ENCODE results near the gene TPRN.

Gene TPRN

DNA sequence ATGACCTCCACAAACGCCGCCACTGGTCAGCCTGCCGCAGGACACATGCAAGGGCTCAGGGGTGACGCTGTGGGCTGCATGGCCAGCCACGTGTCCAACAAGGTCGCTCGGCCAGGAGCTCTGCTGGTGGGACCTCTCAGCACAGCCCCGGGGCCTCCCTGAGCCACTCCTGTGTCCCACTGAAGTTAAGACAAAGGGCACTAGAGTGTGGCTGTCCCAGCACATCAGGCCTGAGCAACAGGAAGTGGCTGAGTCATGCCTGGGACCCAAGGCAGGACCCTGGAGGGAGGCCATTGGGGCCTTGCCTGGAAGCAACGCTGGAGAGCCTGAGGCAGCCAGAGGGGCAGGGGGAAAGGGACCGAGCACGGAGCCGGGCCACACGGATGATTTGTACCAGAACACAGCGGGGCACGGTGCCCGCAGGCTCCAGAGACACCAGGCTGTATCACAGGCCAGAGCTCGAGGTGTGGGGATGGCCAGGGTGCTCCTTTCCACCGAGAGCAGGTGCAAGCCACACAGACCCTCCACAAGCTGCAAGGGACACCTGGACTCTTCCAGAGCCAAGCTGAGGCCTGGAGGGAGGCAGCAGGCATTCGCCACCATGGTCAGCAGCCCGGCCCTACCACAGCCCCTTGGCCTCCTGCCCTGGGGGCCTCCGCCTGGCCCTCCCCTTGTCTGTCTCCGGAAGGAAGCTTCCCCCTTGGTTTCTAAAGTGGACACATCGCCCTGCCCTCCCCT lies 22.2 kb downstream of the TPRN start:
- TF ChIP-seq, protein P1, sequence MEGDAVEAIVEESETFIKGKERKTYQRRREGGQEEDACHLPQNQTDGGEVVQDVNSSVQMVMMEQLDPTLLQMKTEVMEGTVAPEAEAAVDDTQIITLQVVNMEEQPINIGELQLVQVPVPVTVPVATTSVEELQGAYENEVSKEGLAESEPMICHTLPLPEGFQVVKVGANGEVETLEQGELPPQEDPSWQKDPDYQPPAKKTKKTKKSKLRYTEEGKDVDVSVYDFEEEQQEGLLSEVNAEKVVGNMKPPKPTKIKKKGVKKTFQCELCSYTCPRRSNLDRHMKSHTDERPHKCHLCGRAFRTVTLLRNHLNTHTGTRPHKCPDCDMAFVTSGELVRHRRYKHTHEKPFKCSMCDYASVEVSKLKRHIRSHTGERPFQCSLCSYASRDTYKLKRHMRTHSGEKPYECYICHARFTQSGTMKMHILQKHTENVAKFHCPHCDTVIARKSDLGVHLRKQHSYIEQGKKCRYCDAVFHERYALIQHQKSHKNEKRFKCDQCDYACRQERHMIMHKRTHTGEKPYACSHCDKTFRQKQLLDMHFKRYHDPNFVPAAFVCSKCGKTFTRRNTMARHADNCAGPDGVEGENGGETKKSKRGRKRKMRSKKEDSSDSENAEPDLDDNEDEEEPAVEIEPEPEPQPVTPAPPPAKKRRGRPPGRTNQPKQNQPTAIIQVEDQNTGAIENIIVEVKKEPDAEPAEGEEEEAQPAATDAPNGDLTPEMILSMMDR (IDR thresholded peaks at IDR 0.05; ENCODE audit: insufficient read depth, low read length, poor library complexity, severe bottlenecking), result no peak
- no peak for TF ChIP-seq EZH2phosphoT487 (conservative IDR thresholded peaks at IDR 0.05; ENCODE audit: low read length)

DNA sequence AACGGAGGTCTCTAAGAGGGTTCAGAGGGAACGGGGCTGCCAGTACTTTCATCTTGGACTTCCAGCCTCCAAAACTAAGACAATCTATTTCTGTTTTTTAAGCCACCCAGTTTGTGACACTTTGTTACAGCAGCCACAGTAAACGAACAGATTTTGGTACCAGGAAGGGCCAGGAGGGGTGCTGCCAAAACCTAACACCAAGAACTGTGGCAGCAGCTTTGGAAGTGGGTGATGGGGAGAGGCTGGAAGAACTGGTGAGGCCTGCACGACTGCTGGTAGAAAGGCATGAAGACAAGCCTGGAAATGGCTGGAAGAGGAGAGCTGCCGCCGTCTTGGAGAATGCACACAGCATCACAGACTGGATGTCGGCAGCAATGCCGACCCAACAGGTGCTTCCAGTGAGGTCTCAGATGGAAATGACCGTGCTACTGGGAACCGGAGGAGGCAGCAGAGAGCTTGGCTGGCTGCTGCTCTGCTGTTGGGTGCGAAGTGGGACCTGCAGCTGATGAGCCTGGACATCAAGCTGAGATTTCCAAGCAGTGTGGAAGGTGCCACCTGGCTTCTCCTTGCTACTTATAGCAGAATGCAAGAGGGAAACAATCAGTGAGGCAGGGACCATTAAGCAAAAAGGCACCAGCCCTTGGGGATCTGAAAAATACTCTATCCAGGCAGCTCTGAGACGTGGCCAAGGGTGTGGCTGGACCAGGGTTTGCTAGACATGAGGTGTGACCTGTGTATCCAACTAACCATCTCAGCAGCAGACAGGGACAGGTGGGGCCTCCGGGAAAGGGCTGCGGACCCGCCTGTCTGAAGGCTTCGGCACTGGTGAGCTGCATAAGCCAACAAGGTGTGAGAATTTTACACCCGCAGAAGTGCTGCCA lies 24.0 kb downstream of the TPRN start:
- no peaks in the 10 kb centered on the region for H3K9me3 ChIP-seq (ENCODE audit: insufficient read depth, low read length)
- H3K27ac ChIP-seq (ENCODE audit: low read depth, low read length), result no peak overlapping the region
- H3K9ac ChIP-seq (ENCODE audit: low read length), result no peak overlapping the region
- no peaks in the 10 kb centered on the region for H4K20me1 ChIP-seq (ENCODE audit: low read depth, low read length)
- no peaks in the 10 kb centered on the region for H3K36me3 ChIP-seq (ENCODE audit: low read length)
- no peaks in the 10 kb centered on the region for H3K9me2 ChIP-seq (replicated peaks; ENCODE audit: insufficient read depth, low read length)
- no peak overlapping the region for H3K4me2 ChIP-seq (ENCODE audit: low read depth, low read length, poor library complexity, severe bottlenecking)
- H3F3A ChIP-seq (ENCODE audit: insufficient read depth), result no peaks in the 10 kb centered on the region
- TF ChIP-seq, protein P1 (IDR thresholded peaks at IDR 0.05; ENCODE audit: insufficient read depth, low read length, poor library complexity, severe bottlenecking), result peak; percentile 13
- no peak for TF ChIP-seq EZH2phosphoT487 (conservative IDR thresholded peaks at IDR 0.05; ENCODE audit: low read length)
- H2AFZ ChIP-seq (ENCODE audit: low read depth, low read length, severe bottlenecking), result no peak overlapping the region
- no peak overlapping the region for H3K4me3 ChIP-seq (ENCODE audit: insufficient read depth, low read length, poor library complexity, severe bottlenecking)
- no peaks in the 10 kb centered on the region for H3K79me2 ChIP-seq (ENCODE audit: insufficient read depth, low read length)
- H3K27me3 ChIP-seq (ENCODE audit: low read length), result no peaks in the 10 kb centered on the region

More for the DNA sequence above, 22.2 kb downstream of the TPRN start:
- Histone ChIP-seq H3K4me2 (ENCODE audit: low read depth, low read length, poor library complexity, severe bottlenecking) (no peak overlapping the region), H3K9ac (ENCODE audit: low read length) (no peak overlapping the region), H3K36me3 (ENCODE audit: low read length) (no peaks in the 10 kb centered on the region), H3K27ac (ENCODE audit: low read depth, low read length) (no peak overlapping the region), H3K79me2 (ENCODE audit: insufficient read depth, low read length) (no peaks in the 10 kb centered on the region), H3K27me3 (ENCODE audit: low read length) (no peaks in the 10 kb centered on the region), H2AFZ (ENCODE audit: low read depth, low read length, severe bottlenecking) (no peak overlapping the region), H4K20me1 (ENCODE audit: low read depth, low read length) (no peaks in the 10 kb centered on the region), H3K9me3 (ENCODE audit: insufficient read depth, low read length) (no peaks in the 10 kb centered on the region), H3K9me2 (replicated peaks; ENCODE audit: insufficient read depth, low read length) (no peaks in the 10 kb centered on the region), H3F3A (ENCODE audit: insufficient read depth) (no peaks in the 10 kb centered on the region), H3K4me3 (ENCODE audit: insufficient read depth, low read length, poor library complexity, severe bottlenecking) (no peak overlapping the region)

DNA sequence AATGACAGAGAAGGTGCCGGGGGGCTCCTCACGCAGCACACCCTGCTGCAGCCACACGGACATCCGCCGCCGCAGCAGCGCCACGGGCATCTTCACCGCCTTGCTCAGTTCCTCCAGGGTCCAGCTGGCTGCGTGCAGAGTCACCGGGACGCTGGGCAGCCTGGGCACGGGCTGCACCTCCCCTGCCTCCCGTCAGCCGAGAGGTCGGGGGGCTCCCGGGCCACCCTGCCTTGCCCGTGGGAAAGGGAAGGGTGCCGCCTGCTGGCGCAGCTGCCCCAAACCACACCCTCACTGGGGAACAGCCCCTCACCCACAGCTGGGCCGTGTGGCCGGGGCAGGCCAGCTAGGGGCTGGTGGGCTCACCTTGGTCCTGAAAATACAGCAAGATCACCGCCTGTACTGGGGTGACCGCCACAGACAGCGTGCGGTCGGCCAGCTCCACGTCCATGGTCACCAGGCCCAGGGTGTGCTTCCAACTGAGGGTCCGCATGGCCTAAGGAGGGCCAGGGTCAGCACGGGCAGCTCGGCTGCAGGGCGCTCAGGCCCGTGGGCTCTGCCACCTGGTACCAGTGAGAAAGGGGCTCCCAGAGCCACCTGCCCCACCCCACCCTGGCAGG lies 25.1 kb downstream of the TPRN start:
- Histone ChIP-seq H3K4me2 (ENCODE audit: low read depth, low read length, poor library complexity, severe bottlenecking) (peak overlapping the region; percentile 7), H3K9me3 (ENCODE audit: insufficient read depth, low read length) (no peaks in the 10 kb centered on the region), H3K27me3 (ENCODE audit: low read length) (no peaks in the 10 kb centered on the region), H3K79me2 (ENCODE audit: insufficient read depth, low read length) (no peaks in the 10 kb centered on the region), H3K9me2 (replicated peaks; ENCODE audit: insufficient read depth, low read length) (no peaks in the 10 kb centered on the region), H3F3A (ENCODE audit: insufficient read depth) (no peaks in the 10 kb centered on the region), H2AFZ (ENCODE audit: low read depth, low read length, severe bottlenecking) (no peak overlapping the region), H3K36me3 (ENCODE audit: low read length) (no peaks in the 10 kb centered on the region), H4K20me1 (ENCODE audit: low read depth, low read length) (no peaks in the 10 kb centered on the region), H3K27ac (ENCODE audit: low read depth, low read length) (no peak overlapping the region), H3K9ac (ENCODE audit: low read length) (no peak overlapping the region), H3K4me3 (ENCODE audit: insufficient read depth, low read length, poor library complexity, severe bottlenecking) (no peak overlapping the region)
- TF ChIP-seq EZH2phosphoT487 (conservative IDR thresholded peaks at IDR 0.05; ENCODE audit: low read length), result no peak
- TF ChIP-seq, protein P1 (IDR thresholded peaks at IDR 0.05; ENCODE audit: insufficient read depth, low read length, poor library complexity, severe bottlenecking), result no peak
